HEK293 (cell line): Measurements from ENCODE around the gene NDUFS8.

Source experiments
- CTCF ChIA-PET: fragments of 350-600 bp; formaldehyde crosslinking; extraction: SDS; loops from one replicate; lab custom pipeline; 2021; ENCODE audit warnings: antibody characterized with exemption; lab: Yijun Ruan, JAX
- POLR2A ChIA-PET: fragments of 300-600 bp; formaldehyde crosslinking; extraction: SDS; loops from one replicate; lab custom pipeline; 2020; ENCODE audit warnings: antibody characterized with exemption, inconsistent platforms; lab: Yijun Ruan, JAX
- H3K27ac ChIP-seq: fragments of 200-500 bp; sonication (Bioruptor generic); 2 replicates; pipeline ENCODE4 v1.5.1; 2014; ENCODE audit warnings: low read depth, low read length, control low read depth, inconsistent platforms; ENCODE audit errors: extremely low read depth
- H3K36me3 ChIP-seq, 2 experiments: fragments of 200-500 bp in 1 of 2; sonication (Bioruptor generic) in 1 of 2; 1 replicate in 1 of 2; 2 replicates in 1 of 2; pipeline ENCODE4 v1.5.1; 2014 to 2017; ENCODE audit warnings: inconsistent platforms in 2 of 2, low read length in 2 of 2; ENCODE audit not compliant: control insufficient read depth in 2 of 2, insufficient read depth in 1 of 2
- H3K4me1 ChIP-seq: fragments of 200-500 bp; sonication (Bioruptor generic); 2 replicates; pipeline ENCODE4 v1.5.1; 2014; ENCODE audit warnings: mild to moderate bottlenecking, low read length, inconsistent platforms; ENCODE audit not compliant: control insufficient read depth, insufficient read depth
- H3K4me3 ChIP-seq: 2 replicates; pipeline ENCODE4 v1.5.1; 2011; ENCODE audit warnings: low read depth, mild to moderate bottlenecking, control low read depth, low read length, moderate library complexity
- H3K9me3 ChIP-seq: fragments of 200-500 bp; sonication (Bioruptor generic); 2 replicates; pipeline ENCODE4 v1.5.1; 2014; ENCODE audit warnings: low read depth, low read length, inconsistent platforms; ENCODE audit not compliant: control insufficient read depth, insufficient read depth
- BCL11B ChIP-seq: fragments of 450-650 bp; formaldehyde crosslinking; IDR thresholded peaks from 2 replicates; pipeline ENCODE4 v1.5.1; 2016; ENCODE audit warnings: low read depth, missing biosample characterization, missing genetic modification characterization
- GLIS1 ChIP-seq: fragments of 450-650 bp; formaldehyde crosslinking; IDR thresholded peaks from 2 replicates; pipeline ENCODE4 v1.5.1; 2016; ENCODE audit warnings: missing biosample characterization, missing genetic modification characterization
- HOXD13 ChIP-seq: sonication (generic); formaldehyde crosslinking; IDR thresholded peaks from 2 replicates; pipeline ENCODE4 v1.8.0; 2022; ENCODE audit warnings: missing genetic modification reagents, borderline replicate concordance
- KLF7 ChIP-seq: fragments of 450-650 bp; formaldehyde crosslinking; IDR thresholded peaks from 2 replicates; pipeline ENCODE4 v1.5.1; 2016; ENCODE audit warnings: missing biosample characterization, missing genetic modification characterization, borderline replicate concordance
- OSR2 ChIP-seq: fragments of 450-650 bp; formaldehyde crosslinking; IDR thresholded peaks from 2 replicates; pipeline ENCODE4 v1.5.1; 2016; ENCODE audit warnings: missing biosample characterization, missing genetic modification characterization
- SCRT1 ChIP-seq: fragments of 450-650 bp; formaldehyde crosslinking; IDR thresholded peaks from 2 replicates; pipeline ENCODE4 v1.5.1; 2016; ENCODE audit warnings: missing biosample characterization, missing genetic modification characterization, borderline replicate concordance
- SCRT2 ChIP-seq: fragments of 450-650 bp; formaldehyde crosslinking; IDR thresholded peaks from 2 replicates; pipeline ENCODE4 v1.5.1; 2016; ENCODE audit warnings: missing biosample characterization, missing genetic modification characterization
- SP2 ChIP-seq: fragments of 450-650 bp; formaldehyde crosslinking; IDR thresholded peaks from 2 replicates; pipeline ENCODE4 v1.5.1; 2016; ENCODE audit warnings: missing biosample characterization, missing genetic modification characterization
- TRIM28 ChIP-seq: IDR thresholded peaks from 2 replicates; pipeline ENCODE4 v1.6.1; 2011; ENCODE audit warnings: low read length, control low read depth, borderline replicate concordance
- ZIC2 ChIP-seq: fragments of 450-650 bp; formaldehyde crosslinking; IDR thresholded peaks from 2 replicates; pipeline ENCODE4 v1.5.1; 2016; ENCODE audit warnings: missing biosample characterization, missing genetic modification characterization
- ZNF140 ChIP-seq: fragments of 450-650 bp; formaldehyde crosslinking; IDR thresholded peaks from 2 replicates; pipeline ENCODE4 v1.5.1; 2016; ENCODE audit warnings: missing biosample characterization, missing genetic modification characterization
- ZNF174 ChIP-seq: fragments of 450-650 bp; formaldehyde crosslinking; IDR thresholded peaks from 2 replicates; pipeline ENCODE4 v1.5.0; 2017; ENCODE audit warnings: missing biosample characterization, mild to moderate bottlenecking, missing genetic modification characterization
- ZNF2 ChIP-seq: fragments of 450-650 bp; formaldehyde crosslinking; IDR thresholded peaks from 2 replicates; pipeline ENCODE4 v1.5.1; 2016; ENCODE audit warnings: missing biosample characterization, missing genetic modification characterization
- ZNF23 ChIP-seq: fragments of 450-650 bp; formaldehyde crosslinking; IDR thresholded peaks from 2 replicates; pipeline ENCODE4 v1.5.1; 2016; ENCODE audit warnings: missing biosample characterization, missing genetic modification characterization, borderline replicate concordance
- ZNF24 ChIP-seq: fragments of 450-650 bp; formaldehyde crosslinking; IDR thresholded peaks from 2 replicates; pipeline ENCODE4 v1.5.1; 2016; ENCODE audit warnings: missing biosample characterization, missing genetic modification characterization
- ZNF416 ChIP-seq: fragments of 450-650 bp; formaldehyde crosslinking; IDR thresholded peaks from 2 replicates; pipeline ENCODE4 v1.5.1; 2016; ENCODE audit warnings: missing biosample characterization, missing genetic modification characterization
- ZNF571 ChIP-seq: fragments of 450-650 bp; formaldehyde crosslinking; IDR thresholded peaks from 2 replicates; pipeline ENCODE4 v1.5.0; 2017; ENCODE audit warnings: missing biosample characterization, missing genetic modification characterization
- ZSCAN16 ChIP-seq: fragments of 450-650 bp; formaldehyde crosslinking; IDR thresholded peaks from 2 replicates; pipeline ENCODE4 v1.5.1; 2016; ENCODE audit warnings: missing biosample characterization, missing genetic modification characterization
- TF ChIP-seq, protein P1 (sequence below): fragments of 450-650 bp; formaldehyde crosslinking; IDR thresholded peaks from 2 replicates; pipeline ENCODE4 v1.5.1; 2016; ENCODE audit warnings: missing biosample characterization, missing genetic modification characterization
- TF ChIP-seq, protein P2 (sequence below): fragments of 450-650 bp; formaldehyde crosslinking; IDR thresholded peaks from 2 replicates; pipeline ENCODE4 v1.5.1; 2016; ENCODE audit warnings: missing biosample characterization, missing genetic modification characterization
- TF ChIP-seq, protein P3 (sequence below): IDR thresholded peaks from 2 replicates; pipeline ENCODE4 v1.6.1; 2011; ENCODE audit warnings: mild to moderate bottlenecking, low read depth, low read length, borderline replicate concordance
- TF ChIP-seq, protein P4 (sequence below): fragments of 450-650 bp; formaldehyde crosslinking; IDR thresholded peaks from 2 replicates; pipeline ENCODE4 v1.5.1; 2017; ENCODE audit warnings: missing biosample characterization, missing genetic modification characterization
- TF ChIP-seq, protein P5 (sequence below): fragments of 450-650 bp; formaldehyde crosslinking; IDR thresholded peaks from 2 replicates; pipeline ENCODE4 v1.5.1; 2016; ENCODE audit warnings: missing biosample characterization, missing genetic modification characterization
- TF ChIP-seq, protein P6 (sequence below): fragments of 450-650 bp; formaldehyde crosslinking; IDR thresholded peaks from 2 replicates; pipeline ENCODE4 v1.5.1; 2016; ENCODE audit warnings: missing biosample characterization, missing genetic modification characterization

The NDUFS8 gene

DNA sequence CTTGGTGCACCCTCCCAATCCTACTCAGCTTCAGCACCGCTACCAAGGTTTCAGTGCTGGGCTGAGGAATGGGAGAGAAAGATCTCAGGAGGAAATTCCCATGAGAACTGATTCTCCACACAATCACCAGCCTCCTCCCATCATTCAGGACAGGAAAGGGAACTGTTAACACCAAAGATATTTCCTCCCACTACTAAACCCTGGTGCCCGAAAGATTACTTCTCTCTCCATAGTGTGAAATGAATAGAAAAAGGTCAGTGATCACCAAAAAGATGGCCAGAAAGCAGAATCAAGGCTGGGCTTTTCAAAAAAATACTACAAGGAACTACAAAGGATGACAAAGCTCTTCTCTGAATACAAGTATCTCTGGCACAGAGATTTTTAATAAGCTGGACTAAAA is 34.4 kb downstream of the NDUFS8 start (continued):
- TF ChIP-seq, protein P1, sequence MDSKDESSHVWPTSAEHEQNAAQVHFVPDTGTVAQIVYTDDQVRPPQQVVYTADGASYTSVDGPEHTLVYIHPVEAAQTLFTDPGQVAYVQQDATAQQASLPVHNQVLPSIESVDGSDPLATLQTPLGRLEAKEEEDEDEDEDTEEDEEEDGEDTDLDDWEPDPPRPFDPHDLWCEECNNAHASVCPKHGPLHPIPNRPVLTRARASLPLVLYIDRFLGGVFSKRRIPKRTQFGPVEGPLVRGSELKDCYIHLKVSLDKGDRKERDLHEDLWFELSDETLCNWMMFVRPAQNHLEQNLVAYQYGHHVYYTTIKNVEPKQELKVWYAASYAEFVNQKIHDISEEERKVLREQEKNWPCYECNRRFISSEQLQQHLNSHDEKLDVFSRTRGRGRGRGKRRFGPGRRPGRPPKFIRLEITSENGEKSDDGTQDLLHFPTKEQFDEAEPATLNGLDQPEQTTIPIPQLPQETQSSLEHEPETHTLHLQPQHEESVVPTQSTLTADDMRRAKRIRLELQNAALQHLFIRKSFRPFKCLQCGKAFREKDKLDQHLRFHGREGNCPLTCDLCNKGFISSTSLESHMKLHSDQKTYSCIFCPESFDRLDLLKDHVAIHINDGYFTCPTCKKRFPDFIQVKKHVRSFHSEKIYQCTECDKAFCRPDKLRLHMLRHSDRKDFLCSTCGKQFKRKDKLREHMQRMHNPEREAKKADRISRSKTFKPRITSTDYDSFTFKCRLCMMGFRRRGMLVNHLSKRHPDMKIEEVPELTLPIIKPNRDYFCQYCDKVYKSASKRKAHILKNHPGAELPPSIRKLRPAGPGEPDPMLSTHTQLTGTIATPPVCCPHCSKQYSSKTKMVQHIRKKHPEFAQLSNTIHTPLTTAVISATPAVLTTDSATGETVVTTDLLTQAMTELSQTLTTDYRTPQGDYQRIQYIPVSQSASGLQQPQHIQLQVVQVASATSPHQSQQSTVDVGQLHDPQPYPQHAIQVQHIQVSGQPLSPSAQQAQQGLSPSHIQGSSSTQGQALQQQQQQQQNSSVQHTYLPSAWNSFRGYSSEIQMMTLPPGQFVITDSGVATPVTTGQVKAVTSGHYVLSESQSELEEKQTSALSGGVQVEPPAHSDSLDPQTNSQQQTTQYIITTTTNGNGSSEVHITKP (tag by site-specific recombination), result no peak
- TF ChIP-seq ZNF23 (tag by site-specific recombination) (no peak), SP2 (no peak), ZNF174 (no peak), SCRT1 (no peak), OSR2 (tag by site-specific recombination) (no peak)
- TF ChIP-seq, protein P2, sequence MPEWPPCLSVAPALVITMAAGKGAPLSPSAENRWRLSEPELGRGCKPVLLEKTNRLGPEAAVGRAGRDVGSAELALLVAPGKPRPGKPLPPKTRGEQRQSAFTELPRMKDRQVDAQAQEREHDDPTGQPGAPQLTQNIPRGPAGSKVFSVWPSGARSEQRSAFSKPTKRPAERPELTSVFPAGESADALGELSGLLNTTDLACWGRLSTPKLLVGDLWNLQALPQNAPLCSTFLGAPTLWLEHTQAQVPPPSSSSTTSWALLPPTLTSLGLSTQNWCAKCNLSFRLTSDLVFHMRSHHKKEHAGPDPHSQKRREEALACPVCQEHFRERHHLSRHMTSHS (tag by site-specific recombination), result no peak

DNA sequence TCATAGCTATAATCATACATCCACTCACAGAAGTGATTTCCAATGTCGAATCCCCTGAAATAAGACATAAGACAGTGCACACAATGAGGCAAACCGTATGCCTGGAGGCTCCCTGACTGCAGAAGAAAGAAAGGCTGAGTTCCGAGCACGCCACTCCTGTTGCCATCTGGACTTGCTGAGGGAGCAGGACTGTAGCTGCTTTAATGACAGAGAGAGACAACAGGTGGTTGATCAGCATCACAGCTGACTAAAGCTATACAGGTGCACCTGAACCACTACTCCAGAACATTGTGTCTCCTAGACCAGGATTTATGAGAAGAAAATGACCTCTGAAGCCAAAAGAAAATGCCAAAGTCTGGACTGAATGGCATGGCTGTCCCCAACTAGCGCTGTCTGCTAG is 35.4 kb downstream of the NDUFS8 start:
- CTCF ChIA-PET, result no interaction called here
- POLR2A ChIA-PET, result no interaction called here
- peaks cover 4 to 95% of the 10 kb centered on the region in 2 experiments; a peak in 2 of 3 replicates for H3K36me3 ChIP-seq

DNA sequence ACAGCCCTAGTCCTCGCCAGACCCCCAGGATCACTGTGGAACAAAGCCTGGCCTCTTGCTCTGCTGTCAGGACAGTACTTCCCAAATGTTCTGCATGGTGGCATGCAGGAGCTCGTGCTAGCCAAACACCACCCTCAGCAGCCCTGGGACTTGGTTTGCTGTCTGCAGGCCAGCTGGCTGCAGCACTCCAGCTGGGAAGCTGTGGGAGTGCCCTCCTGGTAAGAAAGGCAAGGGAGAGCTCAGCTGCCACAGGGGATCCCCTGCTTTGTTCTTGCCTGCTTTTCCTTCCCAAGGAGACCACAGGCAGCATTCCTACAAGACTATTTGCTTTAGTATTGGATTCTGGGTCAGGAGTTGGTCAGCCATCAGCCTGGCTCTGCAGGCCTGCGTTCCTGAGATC is 36.3 kb downstream of the NDUFS8 start:
- Histone ChIP-seq H3K4me3 (no peak overlapping the region), H3K9me3 (no peaks in the 10 kb centered on the region), H3K4me1 (no peaks in the 10 kb centered on the region), H3K27ac (no peak overlapping the region), H3K36me3 (peaks cover 4 to 97% of the 10 kb centered on the region in 2 experiments; a peak in 2 of 3 replicates)
- ChIA-PET CTCF (interaction anchor here (1.2 kb wide), 1 partner anchor 138 kb away, joined by 3 read pairs; no protein-coding TSS in a partner anchor), POLR2A (no interaction called here)
- TF ChIP-seq ZNF571 (tag by site-specific recombination), result no peak
- no peak for TF ChIP-seq HOXD13
- TF ChIP-seq ZNF140 (tag by site-specific recombination), result no peak
- peak; percentile 29; the same call in 1 of the 2 replicates for TF ChIP-seq ZIC2 (tag by site-specific recombination)
- TF ChIP-seq BCL11B (tag by site-specific recombination), result no peak
- no peak for TF ChIP-seq ZNF2 (tag by site-specific recombination)
- TF ChIP-seq, protein P3, sequence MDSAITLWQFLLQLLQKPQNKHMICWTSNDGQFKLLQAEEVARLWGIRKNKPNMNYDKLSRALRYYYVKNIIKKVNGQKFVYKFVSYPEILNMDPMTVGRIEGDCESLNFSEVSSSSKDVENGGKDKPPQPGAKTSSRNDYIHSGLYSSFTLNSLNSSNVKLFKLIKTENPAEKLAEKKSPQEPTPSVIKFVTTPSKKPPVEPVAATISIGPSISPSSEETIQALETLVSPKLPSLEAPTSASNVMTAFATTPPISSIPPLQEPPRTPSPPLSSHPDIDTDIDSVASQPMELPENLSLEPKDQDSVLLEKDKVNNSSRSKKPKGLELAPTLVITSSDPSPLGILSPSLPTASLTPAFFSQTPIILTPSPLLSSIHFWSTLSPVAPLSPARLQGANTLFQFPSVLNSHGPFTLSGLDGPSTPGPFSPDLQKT, result no peak
- TF ChIP-seq, protein P4, sequence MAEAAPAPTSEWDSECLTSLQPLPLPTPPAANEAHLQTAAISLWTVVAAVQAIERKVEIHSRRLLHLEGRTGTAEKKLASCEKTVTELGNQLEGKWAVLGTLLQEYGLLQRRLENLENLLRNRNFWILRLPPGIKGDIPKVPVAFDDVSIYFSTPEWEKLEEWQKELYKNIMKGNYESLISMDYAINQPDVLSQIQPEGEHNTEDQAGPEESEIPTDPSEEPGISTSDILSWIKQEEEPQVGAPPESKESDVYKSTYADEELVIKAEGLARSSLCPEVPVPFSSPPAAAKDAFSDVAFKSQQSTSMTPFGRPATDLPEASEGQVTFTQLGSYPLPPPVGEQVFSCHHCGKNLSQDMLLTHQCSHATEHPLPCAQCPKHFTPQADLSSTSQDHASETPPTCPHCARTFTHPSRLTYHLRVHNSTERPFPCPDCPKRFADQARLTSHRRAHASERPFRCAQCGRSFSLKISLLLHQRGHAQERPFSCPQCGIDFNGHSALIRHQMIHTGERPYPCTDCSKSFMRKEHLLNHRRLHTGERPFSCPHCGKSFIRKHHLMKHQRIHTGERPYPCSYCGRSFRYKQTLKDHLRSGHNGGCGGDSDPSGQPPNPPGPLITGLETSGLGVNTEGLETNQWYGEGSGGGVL (tag by site-specific recombination), result no peak
- TF ChIP-seq ZSCAN16 (tag by site-specific recombination), result no peak
- TF ChIP-seq, protein P5, sequence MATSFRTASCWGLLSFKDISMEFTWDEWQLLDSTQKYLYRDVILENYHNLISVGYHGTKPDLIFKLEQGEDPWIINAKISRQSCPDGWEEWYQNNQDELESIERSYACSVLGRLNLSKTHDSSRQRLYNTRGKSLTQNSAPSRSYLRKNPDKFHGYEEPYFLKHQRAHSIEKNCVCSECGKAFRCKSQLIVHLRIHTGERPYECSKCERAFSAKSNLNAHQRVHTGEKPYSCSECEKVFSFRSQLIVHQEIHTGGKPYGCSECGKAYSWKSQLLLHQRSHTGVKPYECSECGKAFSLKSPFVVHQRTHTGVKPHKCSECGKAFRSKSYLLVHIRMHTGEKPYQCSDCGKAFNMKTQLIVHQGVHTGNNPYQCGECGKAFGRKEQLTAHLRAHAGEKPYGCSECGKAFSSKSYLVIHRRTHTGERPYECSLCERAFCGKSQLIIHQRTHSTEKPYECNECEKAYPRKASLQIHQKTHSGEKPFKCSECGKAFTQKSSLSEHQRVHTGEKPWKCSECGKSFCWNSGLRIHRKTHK (tag by site-specific recombination), result no peak
- TF ChIP-seq ZNF24 (tag by site-specific recombination), result no peak
- TF ChIP-seq KLF7 (tag by site-specific recombination), result no peak
- peak; percentile 51 for TF ChIP-seq GLIS1 (tag by site-specific recombination)
- TF ChIP-seq, protein P6, sequence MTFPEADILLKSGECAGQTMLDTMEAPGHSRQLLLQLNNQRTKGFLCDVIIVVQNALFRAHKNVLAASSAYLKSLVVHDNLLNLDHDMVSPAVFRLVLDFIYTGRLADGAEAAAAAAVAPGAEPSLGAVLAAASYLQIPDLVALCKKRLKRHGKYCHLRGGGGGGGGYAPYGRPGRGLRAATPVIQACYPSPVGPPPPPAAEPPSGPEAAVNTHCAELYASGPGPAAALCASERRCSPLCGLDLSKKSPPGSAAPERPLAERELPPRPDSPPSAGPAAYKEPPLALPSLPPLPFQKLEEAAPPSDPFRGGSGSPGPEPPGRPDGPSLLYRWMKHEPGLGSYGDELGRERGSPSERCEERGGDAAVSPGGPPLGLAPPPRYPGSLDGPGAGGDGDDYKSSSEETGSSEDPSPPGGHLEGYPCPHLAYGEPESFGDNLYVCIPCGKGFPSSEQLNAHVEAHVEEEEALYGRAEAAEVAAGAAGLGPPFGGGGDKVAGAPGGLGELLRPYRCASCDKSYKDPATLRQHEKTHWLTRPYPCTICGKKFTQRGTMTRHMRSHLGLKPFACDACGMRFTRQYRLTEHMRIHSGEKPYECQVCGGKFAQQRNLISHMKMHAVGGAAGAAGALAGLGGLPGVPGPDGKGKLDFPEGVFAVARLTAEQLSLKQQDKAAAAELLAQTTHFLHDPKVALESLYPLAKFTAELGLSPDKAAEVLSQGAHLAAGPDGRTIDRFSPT (tag by site-specific recombination), result no peak
- TF ChIP-seq ZNF416, result no peak

More for the DNA sequence above, 35.4 kb downstream of the NDUFS8 start:
- Histone ChIP-seq H3K27ac (no peak overlapping the region), H3K4me1 (no peaks in the 10 kb centered on the region), H3K4me3 (no peak overlapping the region), H3K9me3 (no peaks in the 10 kb centered on the region)
- TF ChIP-seq SCRT2 (tag by site-specific recombination) (peak; percentile 70), TRIM28 (no peak)
